AG04449 (cell line): ENCODE data around the gene KCNH2.

Source experiments
- CTCF ChIA-PET: fragments of 350-600 bp; formaldehyde crosslinking; extraction: SDS; loops from one replicate; lab custom pipeline; 2021; ENCODE audit warnings: antibody characterized with exemption; lab: Yijun Ruan, JAX
- POLR2A ChIA-PET: fragments of 400-600, 350-600 bp; formaldehyde crosslinking; extraction: SDS; loops from one replicate; lab custom pipeline; 2020; ENCODE audit warnings: antibody characterized with exemption, inconsistent platforms; lab: Yijun Ruan, JAX
- DNase-seq: peaks from one replicate; pipeline ENCODE4 v3.0.0-alpha.2; 2010; ENCODE audit warnings: low read depth, low spot score
- H3K4me3 ChIP-seq: 2 replicates; pipeline ENCODE4 v1.5.1; 2011; ENCODE audit warnings: low read depth, mild to moderate bottlenecking, control low read depth, low read length
- TF ChIP-seq, protein P1 (sequence below): IDR thresholded peaks from one replicate; pipeline ENCODE4 v1.5.1; 2011; ENCODE audit warnings: mild to moderate bottlenecking, moderate library complexity, low read length, control low read depth, inconsistent platforms; ENCODE audit not compliant: insufficient read depth; ENCODE audit errors: missing control alignments

KCNH2 gene

DNA sequence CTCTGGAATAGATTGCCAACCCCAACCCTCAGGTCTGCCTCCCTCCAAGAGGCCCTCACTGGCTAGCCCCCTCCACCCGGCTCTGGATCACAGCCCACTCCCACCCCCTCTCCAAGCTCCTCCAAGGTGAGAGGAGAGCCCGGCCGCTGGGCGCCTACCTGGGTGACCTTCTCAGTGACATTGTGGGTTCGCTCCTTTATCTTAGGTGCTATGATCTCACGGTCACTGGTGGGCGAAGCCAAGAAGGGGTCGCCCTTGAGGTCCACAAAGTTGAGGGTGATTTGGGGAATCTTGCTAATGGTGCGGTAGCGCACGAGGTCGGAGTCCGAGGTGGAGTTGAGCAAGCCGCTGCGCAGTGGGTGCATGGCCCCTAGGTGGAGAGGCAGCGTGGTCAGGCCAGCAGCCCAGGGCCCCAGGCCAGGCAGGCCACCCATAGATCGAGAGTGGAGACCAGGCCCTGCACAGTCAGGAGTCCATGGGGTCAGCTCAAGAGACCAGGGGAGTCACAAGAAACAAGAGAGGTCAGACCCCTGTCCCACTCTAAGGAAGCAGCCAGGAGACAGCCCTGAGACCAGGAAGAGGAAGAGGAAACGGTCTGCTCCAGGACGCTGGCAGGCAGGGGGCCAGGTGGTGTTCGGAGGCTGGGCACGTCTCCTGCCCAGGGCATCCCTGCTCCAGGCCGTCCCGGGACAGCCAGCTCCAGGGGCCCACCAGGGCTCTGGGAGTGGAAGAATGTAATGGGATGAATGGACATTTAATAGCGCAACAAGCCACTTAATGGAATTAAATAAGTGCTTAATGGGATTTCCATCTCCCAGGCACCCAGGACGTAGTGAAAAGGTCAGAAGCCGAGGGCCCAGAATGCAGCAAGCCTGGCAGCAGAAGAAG is 20.7 kb downstream of the KCNH2 start:
- TF ChIP-seq, protein P1, sequence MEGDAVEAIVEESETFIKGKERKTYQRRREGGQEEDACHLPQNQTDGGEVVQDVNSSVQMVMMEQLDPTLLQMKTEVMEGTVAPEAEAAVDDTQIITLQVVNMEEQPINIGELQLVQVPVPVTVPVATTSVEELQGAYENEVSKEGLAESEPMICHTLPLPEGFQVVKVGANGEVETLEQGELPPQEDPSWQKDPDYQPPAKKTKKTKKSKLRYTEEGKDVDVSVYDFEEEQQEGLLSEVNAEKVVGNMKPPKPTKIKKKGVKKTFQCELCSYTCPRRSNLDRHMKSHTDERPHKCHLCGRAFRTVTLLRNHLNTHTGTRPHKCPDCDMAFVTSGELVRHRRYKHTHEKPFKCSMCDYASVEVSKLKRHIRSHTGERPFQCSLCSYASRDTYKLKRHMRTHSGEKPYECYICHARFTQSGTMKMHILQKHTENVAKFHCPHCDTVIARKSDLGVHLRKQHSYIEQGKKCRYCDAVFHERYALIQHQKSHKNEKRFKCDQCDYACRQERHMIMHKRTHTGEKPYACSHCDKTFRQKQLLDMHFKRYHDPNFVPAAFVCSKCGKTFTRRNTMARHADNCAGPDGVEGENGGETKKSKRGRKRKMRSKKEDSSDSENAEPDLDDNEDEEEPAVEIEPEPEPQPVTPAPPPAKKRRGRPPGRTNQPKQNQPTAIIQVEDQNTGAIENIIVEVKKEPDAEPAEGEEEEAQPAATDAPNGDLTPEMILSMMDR = no peak
- ChIA-PET POLR2A (no interaction called here), CTCF (no interaction called here)
- DNase-seq = no peak
- no peak overlapping the region for H3K4me3 ChIP-seq

DNA sequence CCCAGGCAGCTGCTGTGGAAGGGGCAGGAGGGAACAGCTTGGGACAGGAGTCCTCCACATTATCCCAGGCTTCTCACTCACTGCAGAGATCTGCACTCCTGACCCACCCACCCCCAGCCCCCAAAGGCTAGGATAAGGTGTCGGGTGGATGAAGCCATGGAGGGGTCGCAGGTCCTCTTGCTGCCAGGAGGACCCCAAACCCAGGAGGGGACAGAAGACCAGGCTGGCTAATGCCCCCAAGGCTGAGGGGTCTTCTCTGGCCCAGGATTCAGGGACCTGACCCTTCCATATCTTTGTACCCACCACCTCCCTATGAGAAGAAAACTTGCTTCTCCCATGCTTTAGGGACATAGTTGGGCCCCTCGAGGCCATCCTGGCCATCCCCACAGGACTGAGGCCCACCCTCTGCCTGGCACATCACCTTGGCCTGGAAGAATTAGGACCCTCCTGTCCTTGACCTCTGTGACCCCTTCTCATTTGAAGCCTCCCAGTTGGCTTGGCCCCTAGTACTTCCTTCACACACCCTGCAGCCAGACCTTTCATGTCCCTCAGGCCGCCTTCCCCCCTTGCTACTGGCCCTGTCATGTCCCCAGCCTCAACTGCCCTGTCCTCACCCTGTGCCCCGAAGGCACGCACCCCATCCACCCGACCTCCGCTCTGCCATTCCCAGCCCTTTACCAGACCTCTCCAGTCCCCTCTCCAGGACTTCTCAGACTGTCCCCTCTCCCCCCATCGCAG is 21.6 kb downstream of the KCNH2 start:
- CTCF ChIA-PET = interaction anchor here (2.6 kb wide), 1 partner anchor 29 kb away, joined by 8 read pairs; no protein-coding TSS in a partner anchor
- TF ChIP-seq, protein P1 = no peak
- DNase-seq = no peak
- no peak overlapping the region for H3K4me3 ChIP-seq
- POLR2A ChIA-PET = no interaction called here

DNA sequence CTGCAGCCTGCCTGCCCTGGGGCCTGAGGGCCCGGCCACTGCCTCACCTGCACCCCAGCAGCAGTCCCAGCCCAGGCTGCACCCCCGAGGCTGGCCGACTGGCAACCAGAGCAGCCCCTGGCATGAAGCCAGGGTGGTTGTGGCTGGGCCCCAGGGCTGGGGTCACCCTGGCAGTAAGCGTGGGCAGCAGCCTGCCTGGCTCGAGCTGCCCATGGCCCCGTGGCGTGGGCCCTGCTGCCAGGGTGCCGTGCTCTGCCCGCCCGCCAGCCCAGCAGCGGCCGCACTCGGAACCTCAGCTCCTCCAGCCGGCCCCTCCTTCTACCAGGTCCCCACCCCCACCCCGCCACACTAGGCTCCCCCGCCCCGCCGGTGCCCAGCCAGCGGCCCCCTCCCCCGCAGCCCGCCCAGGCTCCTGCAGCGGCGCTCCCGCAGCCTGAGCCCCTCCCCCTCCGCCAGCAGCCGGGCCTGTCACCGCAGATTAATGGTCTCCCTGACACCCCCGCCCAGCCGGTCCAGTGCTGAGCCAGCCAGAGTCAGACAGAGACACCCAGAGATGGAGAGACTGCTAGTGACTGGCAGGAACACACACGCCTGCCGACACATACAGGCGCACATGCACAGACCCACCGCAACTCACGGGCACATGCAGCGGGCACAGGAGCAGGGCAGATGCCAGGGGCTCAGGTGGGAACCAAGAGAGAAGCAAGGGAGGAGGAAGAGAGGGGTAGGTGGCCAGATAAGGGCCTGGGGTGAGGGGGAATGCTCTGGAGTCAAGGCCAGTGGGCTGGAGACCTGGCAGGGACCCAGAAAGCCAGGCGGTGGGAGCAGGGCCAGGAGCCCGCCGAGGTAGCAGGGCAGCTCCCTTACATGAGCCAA is 22.4 kb downstream of the KCNH2 start:
- CTCF ChIA-PET = interaction anchor here (2.6 kb wide), 1 partner anchor 30 kb away, joined by 8 read pairs; no protein-coding TSS in a partner anchor
- TF ChIP-seq, protein P1 = no peak
- POLR2A ChIA-PET = no interaction called here
- no peak for DNase-seq
- H3K4me3 ChIP-seq = no peak overlapping the region

DNA sequence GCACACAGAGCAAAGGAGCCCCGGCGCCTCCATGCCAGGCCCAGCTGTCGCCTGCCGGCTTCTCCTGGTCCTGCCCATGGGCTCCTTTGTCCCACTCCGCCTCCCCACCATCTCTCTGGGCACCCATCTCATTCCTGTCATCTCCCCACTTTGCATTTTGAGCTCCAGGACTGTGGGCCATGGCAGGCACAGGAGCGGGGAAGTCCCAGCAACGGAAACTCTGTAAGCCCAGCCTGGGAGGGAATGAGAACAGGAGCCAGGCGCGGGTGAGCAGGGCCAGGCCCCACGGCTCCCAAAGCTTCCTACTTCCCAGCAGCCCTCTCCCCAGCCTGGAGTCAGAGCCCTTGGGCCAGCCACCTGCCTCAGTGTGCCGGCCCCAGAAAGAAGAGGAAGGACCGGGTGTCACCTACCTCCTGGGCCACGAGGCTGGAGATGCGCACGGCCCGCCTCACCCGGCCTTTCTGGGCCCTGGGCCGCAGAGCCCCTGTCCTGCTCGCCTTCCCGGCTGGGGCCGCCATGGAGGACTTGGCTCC is 23.1 kb downstream of the KCNH2 start:
- no peak overlapping the region for H3K4me3 ChIP-seq
- TF ChIP-seq, protein P1 = no peak
- POLR2A ChIA-PET = no interaction called here
- DNase-seq = no peak
- CTCF ChIA-PET = interaction anchor here (1.5 to 2.6 kb wide), 2 partner anchors 10 to 31 kb away, joined by 5 to 8 read pairs; no protein-coding TSS in a partner anchor

DNA sequence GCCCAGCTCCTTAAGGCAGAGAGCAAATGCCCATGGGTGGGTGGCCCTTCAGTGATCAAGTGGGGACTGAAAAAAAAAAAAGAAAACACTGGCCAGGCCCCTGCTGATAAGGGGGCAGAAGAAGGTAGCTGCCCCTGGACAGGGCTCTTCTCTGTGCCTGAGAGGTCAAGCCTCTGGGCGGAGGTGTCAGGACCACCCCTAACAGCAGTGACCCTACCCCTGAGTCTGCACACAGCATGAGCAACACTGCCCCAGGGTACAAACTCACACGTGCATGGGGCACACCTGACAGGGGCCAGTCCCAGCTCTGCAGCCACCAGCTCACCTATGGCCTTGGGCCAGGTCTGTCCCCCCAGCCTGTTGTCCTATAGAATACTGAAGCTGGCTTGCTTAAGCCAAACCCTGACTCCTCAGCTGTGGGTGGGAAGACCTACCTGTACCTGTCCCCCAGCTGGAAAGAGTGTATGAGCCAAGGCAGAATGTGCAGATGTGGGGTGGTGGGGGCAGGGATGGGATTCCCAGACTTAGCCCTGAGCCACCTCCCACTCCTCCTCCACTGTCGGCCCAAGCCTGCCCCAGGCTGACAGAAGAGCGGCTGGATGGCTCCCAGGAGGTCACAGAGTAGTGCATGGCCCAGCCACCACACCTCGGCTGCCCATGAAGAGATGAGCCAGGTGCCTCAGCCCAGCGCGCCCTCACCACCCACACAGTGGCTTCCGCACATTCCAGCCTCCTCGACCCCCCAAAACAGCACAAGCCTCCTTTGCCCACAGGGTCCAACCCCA is 23.7 kb downstream of the KCNH2 start:
- no peak overlapping the region for H3K4me3 ChIP-seq
- DNase-seq = no peak
- CTCF ChIA-PET = interaction anchor here (1.0 to 2.6 kb wide), 4 partner anchors 8 to 32 kb away, joined by 3 to 8 read pairs (median 6); no protein-coding TSS in a partner anchor
- POLR2A ChIA-PET = no interaction called here
- TF ChIP-seq, protein P1 = no peak
